ENCODE data around the gene MYOG.

DNA sequence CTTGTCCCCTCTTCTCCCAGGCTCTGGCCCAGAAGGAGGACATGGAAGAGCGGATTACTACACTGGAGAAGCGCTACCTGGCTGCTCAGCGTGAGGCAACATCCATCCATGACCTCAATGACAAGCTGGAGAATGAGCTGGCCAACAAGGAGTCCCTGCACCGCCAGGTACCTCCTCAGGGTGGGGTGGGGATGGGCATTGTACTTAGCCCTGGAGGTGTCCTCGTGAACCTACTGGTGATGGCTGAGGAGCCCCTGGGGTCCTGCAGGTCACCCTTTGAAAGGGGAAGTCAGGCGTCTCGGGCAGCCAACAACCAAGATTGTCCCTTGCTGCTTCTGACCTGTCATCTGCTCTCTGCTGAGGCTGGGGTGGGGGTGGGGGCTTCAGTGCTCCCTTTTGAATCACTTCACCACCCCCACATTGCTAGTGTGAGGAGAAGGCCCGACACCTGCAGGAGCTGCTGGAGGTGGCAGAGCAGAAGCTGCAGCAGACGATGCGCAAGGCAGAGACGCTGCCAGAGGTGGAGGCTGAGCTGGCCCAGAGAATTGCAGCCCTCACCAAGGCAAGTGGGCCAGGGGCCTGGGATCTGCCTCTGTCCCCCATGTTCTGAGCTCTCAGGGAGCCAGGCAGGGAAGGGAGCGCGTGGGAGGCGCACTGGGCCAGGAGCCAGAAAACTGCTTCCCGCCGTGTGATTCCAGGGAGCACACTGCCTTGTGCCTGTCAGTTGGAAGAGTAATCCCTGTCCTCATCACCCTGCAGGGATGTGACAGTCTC lies 39.8 kb downstream of the MYOG start:
- TF ChIP-seq ZNF274 (IDR thresholded peaks at IDR 0.05; ENCODE audit: low read depth, low read length) = no peak
- no peak for TF ChIP-seq YY1 (IDR thresholded peaks at IDR 0.05; ENCODE audit: insufficient read depth, insufficient read length)
- no peak for TF ChIP-seq SUZ12 (IDR thresholded peaks at IDR 0.05; ENCODE audit: extremely low read depth, insufficient read depth, insufficient read length)
